GM19455 (cell line): ENCODE data around the gene MAOB.
"Not testable (repeated sequence)": the region's sequence is repeated elsewhere in the genome, so short reads cannot be mapped to it uniquely, and the experiment has no call there.

ENCODE experiments used
- ATAC-seq: cut with Tn5 transposase; IDR thresholded peaks from one replicate; pipeline ENCODE4 v1.9.1; 2021; ENCODE audit not compliant: unreplicated experiment

MAOB gene

GRCh38 chrX:43882294-43882681 is at the start of gene MAOB:
Gene MAOB, minus strand, starts transcription at chrX:43882450. Its CDS starts 151 bp downstream, at chrX:43882299.
- no peak for ATAC-seq

- not testable (repeated sequence) for ATAC-seq
These were observed 39.8 kb upstream of the MAOB start for GRCh38 chrX:43922032-43922431.

GRCh38 chrX:43910772-43911171 is 28.5 kb upstream of the MAOB start:
- ATAC-seq = not testable (repeated sequence)

- ATAC-seq = no peak
These were observed 27.8 kb upstream of the MAOB start for GRCh38 chrX:43910012-43910411.

GRCh38 chrX:43909141-43909540 is 26.9 kb upstream of the MAOB start:
- ATAC-seq = no peak

GRCh38 chrX:43899878-43900815 is 17.9 kb upstream of the MAOB start:
- ATAC-seq = no peak

- ATAC-seq = no peak
These were observed 16.3 kb upstream of the MAOB start for GRCh38 chrX:43898406-43899035.

- no peak for ATAC-seq
These were observed 15.0 kb upstream of the MAOB start for GRCh38 chrX:43897290-43897689.

- no peak for ATAC-seq
These were observed 10.2 kb upstream of the MAOB start for GRCh38 chrX:43892336-43892870.

GRCh38 chrX:43885617-43886016 is 3.4 kb upstream of the MAOB start:
- no peak for ATAC-seq

- ATAC-seq = no peak
These were observed 598 bp downstream of the MAOB start for GRCh38 chrX:43881410-43882293.

- no peak for ATAC-seq
These were observed 1.8 kb downstream of the MAOB start for GRCh38 chrX:43880425-43880824.

GRCh38 chrX:43878906-43879526 is 3.2 kb downstream of the MAOB start:
- no peak for ATAC-seq

GRCh38 chrX:43876680-43877079 is 5.6 kb downstream of the MAOB start:
- ATAC-seq = no peak

- no peak for ATAC-seq
These were observed 11.4 kb downstream of the MAOB start for GRCh38 chrX:43870758-43871419.

- no peak for ATAC-seq
These were observed 12.2 kb downstream of the MAOB start for GRCh38 chrX:43870011-43870410.

GRCh38 chrX:43868791-43869190 is 13.5 kb downstream of the MAOB start:
- ATAC-seq = no peak

GRCh38 chrX:43866423-43866822 is 15.8 kb downstream of the MAOB start:
- no peak for ATAC-seq

- no peak for ATAC-seq
These were observed 16.5 kb downstream of the MAOB start for GRCh38 chrX:43865791-43866190.

- no peak for ATAC-seq
These were observed 19.8 kb downstream of the MAOB start for GRCh38 chrX:43862434-43862833.
